Activated naive CD4-positive, alpha-beta T cell treated with anti-CD3 and anti-CD28 coated beads, Interleukin-2, amount 50 U/mL, for 16 hours (primary cell): ENCODE results near the gene EXOC3L1.

Experiments
- DNase-seq: peaks from one replicate; pipeline ENCODE4 v3.0.0-alpha.2; 2020

Gene EXOC3L1

DNA sequence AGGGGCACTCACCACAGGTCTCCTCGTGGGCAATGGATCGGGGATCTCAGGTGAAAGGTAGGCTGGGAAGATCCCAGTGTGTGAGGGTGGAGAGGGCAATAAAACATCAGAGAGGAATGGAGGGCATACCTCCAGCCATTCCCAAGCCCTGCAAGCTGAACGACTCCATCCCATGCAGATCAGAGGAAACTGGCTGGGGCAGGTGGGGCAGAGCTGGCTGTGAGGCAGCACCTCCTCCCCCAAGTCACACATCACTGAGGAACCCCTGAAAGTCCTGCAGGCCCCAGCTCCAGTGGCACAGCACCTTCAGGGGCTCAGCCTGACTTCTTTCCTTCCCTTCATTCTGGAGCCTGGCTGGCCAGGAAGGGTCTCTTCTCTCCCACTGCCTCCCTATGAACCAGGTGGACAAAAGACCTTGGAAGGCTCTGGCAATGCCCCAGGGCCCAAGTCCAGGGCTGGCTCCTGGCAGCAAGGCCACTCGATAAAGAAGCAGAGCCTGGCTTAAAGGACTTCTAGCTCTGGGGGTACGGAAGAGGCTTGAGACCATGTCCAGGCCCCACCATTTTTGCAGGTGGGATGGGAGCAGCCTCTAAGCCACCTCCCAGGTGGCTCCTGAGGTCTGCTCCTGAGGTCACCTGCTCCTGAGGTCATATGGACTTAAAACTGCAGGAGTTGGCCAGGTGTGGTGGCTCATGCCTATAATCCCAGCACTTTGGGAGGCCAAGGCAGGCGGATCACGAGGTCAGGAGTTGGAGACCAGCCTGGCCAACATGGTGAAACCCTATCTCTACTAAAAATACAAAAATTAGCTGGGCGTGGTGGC, 23.5 kb upstream of the EXOC3L1 start:
- no peak for DNase-seq

DNA sequence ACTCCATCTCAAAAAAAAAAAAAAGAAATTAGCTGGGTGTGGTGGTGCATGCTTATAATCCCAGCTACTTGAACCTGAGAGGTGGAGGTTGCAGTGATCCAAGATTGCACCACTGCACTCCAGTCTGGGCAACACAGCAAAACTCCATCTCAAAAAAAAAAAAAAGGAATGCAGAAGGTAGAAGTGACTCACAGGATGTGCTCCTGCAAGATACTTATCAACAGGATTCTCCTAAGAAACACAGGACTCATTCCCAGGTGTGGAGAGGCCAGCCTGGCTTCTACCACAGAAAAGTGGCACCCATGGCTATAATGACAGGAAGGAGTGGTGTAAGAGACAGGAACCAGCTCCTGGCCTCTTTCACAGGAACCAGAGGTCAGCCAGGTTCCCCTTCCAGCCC, 22.8 kb upstream of the EXOC3L1 start:
- no peak for DNase-seq

DNA sequence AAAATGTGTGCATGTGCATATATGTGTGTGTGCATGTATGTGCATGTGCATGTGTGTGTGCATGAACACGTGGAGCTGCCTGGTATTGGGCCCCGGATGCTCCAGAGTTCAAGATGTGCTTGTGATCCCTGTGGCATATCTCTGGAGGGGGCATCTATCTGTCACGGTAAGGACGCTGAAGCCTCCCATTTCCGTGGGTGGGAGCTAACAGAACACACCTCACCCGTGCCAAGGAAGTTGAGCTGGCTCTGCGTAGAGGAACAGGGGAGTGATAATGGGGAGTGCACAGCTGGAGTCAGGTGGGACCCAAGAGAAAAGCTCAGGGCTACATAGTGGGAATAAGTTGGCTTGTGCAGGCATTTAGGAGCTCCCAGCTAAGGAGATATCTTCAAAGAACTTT, 21.7 kb upstream of the EXOC3L1 start:
- DNase-seq, result no peak

DNA sequence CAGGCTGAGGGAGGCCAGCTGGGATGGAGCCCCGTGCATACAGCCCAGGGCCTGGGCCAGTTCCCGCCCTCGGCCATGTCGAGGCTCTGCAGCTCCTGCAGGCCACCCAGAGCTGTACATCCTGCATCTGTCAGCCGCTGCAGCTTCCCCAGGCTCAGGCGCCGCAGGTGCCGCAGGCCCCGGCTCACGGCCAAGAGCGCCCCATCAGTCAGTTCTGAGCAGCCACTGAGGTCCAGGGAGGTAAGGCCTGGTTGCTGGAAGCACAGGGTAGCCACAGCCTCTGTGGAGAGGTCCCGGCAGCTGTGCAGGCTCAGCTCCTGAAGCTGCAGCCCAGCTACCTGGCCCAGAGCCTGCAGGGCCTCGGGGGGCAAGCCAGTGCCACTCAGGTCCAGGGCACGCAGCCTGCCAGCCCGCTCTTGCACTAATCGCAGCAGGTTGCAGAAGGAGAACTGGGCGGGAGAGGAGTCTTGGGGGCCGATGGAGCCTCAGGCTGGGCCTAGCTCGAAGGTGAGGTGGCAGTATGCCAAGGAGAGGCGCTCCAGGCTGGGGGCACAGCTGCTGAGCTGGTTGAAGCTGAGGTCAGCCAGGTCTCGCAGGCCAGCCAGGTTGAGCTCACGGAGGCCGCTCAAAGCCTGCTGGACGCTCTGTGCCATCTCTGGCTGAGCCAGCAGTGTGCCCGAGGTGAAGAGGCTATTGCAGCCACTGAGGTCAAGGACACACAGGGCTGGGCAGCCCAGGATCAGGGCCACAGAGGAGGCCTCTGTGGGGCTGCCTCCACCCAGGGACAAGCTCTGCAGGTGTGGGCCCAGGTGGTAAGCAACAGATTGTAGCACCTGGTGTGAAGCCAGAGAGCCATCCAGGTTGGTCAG, 20.4 kb upstream of the EXOC3L1 start:
- DNase-seq, result no peak

DNA sequence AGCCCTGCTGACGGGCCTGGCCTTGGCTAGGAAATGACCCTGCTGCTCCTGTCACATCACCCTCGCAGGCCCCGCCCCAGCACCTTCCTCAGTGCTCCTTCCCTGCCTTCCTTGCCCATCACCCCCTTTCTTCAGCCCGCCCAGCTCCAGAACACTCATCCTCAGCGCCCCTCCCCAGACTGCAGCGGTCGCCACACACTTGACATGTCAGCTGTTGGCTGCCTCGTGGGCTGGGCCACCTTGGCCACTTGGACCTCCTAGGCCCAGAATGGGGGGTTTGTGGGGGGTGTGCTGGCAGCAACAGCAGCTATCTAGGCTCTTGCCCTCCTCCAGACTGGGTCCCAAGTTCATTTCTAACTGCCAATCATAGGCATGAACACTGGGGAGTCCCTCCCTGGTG, 19.6 kb upstream of the EXOC3L1 start:
- DNase-seq, result no peak

DNA sequence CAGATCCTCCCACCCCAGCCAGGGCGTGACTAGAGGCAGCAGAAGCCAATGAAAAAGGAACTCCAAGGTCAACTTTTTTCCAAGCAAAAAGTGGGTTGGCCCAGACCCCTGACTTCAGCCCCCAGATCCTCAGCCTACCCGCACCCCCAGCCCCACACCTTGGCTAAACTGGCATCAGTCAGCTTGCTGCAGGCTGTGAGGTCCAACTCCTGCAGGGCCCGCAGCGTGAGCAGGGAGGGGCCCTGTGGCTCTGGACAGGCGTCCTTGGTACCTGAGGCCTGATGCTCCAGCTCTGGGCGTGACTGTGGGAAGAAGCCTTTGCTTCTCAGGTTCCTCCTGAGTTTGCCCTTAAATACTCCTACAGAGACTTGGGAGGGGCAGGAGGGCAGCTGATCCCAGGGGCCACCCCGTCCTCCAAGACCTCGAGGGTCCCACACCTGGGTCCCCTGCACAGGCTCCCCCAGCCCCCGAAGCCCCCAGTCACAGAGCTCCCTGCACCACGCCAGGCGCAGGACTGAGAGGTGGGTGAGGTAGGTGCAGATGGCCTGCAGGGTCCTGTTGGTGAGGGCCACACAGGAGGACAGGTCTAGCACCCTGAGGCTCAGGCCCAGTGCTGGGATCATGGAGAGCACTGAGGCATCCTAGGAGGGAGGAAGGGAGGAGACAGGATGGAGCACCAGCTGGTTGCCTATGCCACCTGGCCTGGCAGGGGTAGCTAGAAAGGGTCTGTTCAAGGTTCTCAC, 18.4 kb upstream of the EXOC3L1 start:
- DNase-seq, result no peak

DNA sequence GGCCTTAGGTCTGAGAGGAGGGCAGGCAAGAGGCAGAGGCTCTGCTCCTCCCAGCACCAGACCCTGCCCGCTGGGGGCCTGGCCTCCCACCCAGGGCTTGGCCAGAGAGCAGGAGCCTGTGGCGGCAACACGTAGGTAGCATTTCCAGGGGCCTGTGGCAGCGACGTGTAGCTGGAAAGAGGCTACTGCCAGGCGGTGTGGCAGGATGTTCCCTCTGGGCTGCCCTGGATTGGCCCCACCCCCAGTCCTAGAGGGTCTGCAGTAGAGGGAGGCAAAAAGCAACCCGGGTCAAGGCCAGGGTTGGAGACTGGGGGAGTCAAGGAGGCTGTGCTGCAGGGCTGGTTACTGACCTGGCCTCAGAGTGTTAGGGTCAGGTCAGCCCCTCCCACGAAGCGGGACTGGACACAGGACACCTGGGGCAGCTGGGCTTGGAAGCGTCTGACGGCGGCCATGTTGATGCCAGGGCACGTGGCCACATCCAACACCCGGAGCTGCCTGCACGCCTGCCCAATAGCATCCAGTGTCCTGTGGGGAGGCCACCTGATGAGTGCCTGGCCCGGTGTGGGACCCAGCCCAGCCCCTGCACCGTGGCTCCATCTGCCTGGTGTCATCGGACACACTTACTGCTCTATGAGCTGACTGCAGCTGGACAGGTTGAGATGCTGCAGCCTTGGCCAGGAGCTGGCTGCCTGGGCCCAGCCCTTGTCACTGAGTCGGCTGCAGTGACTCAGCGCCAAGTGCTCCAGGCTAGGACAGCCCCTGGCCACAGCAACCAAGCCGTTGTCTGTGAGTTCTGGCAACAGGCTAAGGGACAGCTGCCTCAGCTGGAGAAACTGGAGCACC, 17.5 kb upstream of the EXOC3L1 start:
- DNase-seq, result no peak

DNA sequence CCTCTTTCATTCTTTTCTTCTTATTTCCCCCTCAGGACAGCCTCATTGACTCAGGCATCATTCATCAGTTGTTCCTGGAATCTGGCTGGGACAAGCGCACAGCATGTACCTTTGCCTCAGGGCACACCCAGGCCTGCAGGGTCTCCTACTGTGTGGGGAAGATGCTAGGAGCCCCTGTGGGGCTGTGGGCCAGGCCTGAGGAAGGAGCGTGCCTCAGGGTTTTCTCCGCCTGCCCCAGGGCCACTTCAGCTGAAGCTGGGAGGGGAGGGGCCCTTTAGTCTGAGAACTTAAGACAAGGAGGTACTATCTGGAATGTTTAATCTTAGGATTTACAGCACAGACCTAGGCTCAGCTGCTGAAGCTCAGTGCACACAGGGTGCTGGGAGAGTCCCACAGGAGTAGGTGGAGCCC, 16.9 kb upstream of the EXOC3L1 start:
- no peak for DNase-seq

DNA sequence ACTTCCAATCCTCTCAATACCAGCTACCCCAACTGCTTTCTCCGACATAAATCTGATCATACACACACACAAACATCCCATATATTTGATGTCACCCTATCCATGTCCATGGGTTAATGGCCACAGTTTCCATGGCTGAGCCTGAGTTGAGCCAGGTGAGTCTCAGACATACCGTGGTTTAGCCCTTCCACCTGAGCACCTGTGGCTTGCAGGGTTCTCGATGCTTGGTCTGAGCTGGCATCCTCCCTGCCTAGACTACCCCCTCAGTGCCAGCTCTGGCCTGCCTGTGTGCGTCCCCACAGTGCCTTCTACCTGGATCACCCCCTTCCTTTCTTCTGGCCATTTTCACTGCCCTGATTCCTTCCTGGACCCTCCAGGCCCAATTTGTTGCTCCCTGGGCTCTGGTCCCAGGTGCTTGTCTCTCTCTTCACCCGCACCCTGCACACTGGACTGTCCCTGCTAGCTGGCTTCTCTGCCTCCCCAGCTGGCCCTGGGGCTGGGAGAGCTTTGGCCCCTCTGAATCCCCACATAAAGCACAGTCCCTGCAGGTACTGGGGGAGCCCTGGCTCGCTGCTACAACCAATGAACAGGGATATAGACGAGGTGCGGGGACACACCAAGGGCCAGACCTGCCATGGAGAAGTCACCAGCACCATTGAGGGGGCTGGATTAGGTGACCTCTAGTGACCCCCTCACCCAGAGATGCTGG, 16.3 kb upstream of the EXOC3L1 start:
- no peak for DNase-seq

DNA sequence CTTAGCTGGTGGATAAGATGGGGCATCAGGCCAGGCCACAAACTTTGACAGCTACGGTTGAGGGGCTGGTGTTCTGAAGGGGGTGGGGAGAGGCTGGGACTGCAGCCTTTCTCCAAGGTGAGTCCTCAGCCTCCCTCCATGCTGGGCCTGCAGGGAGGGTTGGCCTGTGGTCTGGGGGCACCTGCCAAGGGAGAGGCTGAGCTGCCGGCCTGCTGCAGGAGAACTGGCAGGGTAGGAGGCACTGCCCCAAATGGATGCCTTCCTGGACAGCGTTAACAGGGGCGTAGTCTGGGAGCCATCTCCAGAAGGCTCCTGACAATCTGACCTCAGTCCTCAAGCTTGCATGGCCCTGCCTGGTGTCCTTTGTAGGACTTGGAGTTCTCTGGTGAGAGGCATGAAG, 14.1 kb upstream of the EXOC3L1 start:
- no peak for DNase-seq

DNA sequence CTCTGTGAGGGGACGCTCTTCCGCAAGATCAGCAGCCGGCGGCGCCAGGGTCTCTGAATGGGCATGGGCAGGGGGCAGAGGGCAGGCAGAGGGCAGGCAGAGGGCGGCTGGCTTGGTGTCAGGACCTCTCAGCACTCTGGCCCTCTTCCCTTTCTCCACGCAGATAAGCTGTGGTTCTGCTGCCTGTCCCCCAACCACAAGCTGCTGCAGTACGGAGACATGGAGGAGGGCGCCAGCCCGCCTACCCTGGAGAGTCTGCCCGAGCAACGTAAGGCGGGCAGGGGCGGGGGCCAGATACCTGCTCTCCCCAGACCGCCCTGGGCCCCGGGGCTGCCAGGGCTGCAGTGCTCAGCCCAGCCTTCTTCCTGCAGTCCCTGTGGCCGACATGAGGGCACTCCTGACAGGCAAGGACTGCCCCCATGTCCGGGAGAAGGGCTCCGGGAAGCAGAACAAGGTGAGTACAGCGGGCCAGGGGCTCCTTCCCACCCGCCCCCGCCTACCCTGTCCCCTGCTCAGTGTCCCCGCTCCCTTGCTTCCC, 13.1 kb upstream of the EXOC3L1 start:
- DNase-seq, result no peak

DNA sequence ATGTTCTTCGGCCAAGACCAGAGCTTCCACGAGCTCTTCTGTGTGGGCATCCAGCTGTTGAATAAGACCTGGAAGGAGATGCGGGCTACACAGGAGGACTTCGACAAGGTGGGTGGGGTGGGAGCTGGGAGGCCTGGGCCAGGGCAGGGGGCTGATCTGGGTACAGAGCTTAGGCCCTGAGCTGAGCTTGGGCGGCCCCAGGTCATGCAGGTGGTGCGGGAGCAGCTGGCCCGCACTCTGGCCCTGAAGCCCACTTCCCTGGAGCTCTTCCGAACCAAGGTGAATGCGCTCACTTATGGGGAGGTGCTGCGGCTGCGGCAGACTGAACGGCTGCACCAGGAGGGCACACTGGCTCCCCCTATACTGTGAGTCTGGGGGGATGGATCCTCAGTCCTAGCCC, 12.5 kb upstream of the EXOC3L1 start:
- DNase-seq, result no peak

DNA sequence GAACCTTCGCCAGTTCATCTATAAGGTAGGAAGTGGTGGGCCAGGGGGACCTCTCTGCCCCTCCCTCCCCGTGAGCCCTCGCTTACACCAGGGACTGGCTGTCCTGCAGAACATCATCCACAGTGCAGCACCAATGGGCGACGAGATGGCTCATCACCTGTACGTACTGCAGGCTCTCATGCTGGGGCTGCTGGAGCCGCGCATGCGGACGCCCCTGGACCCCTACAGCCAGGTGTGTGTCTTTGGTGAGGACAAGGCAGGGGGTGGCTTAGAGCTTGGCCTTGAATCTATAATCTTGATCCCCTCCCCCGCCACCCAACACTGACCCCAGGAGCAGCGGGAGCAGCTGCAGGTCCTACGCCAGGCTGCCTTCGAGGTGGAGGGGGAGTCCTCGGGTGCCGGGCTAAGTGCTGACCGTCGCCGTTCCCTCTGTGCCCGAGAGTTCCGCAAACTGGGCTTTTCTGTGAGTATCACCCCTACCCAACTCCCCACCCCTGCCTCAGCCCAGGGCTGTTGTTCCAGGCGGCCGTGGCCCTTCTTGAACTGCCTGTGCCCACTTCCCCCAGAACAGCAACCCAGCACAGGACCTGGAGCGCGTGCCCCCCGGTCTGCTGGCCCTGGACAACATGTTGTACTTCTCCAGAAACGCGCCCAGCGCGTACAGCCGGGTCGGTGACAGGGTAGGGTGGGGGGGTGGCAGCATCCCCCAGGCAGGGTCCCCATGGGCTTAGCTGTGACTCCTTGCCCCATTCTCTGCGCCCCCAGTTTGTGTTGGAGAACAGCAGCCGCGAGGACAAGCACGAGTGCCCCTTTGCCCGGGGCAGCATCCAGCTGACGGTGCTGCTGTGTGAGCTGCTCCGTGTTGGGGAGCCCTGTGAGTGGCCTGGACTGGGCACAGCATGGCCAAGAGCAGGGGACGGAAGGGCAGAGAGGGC, 11.7 kb upstream of the EXOC3L1 start:
- no peak for DNase-seq

DNA sequence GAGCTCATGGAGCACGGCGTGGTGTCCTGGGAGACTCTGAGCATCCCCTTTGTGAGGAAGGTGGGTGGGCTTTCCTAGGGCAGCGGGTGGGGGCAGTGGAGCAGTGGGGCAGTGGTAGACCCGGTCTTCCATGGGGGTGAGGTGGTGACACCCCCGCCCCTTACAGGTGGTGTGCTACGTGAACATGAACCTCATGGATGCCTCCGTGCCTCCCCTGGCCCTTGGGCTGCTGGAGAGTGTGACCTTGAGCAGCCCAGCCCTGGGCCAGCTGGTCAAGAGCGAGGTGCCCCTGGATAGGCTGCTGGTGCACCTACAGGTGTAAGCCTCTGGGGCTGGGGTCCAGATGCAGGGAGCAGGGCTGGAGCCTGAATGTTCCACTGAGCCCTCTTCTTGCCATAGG, 10.6 kb upstream of the EXOC3L1 start:
- no peak for DNase-seq

DNA sequence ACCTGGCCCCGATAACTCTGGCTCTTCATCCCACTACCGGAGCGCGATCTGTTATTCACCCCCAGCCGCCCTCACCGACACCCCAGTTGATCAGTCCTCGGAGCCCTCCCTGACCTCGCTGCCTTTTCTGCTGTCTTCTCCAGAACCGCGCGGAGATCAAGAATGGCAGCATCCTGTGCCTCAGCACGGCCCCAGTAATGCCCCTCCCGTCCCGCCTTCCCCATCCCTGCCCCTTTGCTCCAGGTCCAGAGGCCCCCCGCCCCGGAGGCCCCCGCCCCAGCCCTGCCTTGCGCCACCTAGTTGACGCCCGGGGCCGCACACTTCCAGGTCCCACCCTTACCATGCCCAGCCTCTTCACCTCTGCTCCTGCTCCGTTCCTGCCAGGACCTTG, 9.9 kb upstream of the EXOC3L1 start:
- no peak for DNase-seq

DNA sequence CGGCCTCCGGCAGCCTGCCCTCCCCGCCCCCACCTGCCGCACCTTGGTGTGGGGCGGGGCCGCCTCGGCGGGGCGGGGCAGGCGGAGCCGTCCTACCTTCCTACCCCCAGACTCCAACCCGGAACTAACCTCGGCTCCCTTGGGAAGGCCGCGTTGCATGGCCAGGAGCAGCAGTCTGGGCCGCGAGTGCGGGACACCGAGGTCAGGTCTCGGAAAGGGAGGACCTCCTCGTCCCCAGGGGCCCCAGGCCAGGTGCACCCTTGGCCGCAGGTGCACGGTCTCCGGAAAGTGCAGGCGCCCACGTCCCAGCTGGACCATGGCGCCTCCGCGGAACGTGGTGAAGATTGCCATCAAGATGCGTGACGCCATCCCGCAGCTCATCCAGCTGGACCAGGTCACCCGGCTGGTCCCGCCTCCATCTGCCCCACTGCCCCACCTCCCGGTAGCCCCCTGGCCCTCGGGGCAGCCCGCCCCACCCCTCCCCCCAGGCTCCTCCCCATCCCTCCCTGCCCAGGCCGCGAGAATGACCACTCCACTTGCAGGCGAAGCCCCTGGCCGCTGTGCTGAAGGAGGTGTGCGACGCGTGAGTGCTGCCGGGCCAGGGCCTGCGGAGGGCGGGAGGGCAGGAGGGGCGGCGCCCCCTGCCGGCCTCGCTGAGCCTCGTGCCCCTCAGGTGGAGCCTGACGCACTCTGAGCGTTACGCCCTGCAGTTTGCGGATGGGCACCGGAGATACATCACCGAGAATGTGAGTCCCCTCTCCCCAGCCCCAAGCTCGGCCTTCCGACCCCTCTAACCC, 9.3 kb upstream of the EXOC3L1 start, which contains the start of gene ELMO3:
Gene ELMO3 (plus strand): TSS at position 121 of the 797 bp plus-strand sequence. CDS start 196 bp downstream, at position 317.
- DNase-seq, result no peak

DNA sequence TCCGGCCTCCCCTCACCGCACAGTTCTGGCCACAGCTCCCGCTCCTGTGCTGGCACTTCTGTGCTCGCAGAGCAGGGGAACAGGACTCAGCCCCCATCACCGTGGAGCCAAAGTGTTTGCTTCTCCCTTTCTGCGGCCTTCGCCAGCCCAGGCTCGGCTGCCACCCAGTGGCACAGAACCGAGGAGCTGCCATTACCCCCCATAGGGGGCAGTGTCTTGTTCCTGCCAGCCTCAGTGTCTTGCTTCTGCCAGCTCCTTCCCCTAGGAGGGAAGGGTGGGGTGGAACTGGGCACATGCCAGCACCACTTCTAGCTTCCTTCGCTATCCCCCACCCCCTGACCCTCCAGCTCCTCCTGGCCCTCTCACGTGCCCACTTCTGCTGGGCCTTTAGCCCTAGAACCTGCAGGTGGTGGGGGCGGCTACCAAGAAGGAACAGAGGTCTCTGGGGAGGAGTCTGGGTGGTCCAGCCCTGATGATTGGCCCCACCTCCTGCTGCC, 8.3 kb upstream of the EXOC3L1 start:
- no peak for DNase-seq

DNA sequence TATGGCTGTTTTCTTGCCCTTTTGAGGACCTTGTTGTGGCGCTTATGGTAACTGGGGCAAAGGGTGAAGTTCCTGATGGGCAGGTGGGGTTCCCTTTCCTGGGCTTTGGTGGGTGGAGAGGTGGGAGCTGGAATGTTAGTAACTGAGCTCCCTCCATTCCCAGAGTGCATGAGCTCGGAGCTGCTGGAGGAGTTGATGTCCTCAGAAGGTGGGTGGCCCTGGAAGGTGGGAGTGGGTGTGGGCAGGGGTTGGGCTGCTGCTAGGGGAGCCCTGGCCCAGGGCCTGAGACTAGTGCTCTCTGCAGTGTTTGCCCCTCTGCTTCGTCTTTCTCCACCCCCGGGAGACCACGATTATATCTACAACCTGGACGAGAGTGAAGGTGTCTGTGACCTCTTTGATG, 7.8 kb upstream of the EXOC3L1 start:
- no peak for DNase-seq

DNA sequence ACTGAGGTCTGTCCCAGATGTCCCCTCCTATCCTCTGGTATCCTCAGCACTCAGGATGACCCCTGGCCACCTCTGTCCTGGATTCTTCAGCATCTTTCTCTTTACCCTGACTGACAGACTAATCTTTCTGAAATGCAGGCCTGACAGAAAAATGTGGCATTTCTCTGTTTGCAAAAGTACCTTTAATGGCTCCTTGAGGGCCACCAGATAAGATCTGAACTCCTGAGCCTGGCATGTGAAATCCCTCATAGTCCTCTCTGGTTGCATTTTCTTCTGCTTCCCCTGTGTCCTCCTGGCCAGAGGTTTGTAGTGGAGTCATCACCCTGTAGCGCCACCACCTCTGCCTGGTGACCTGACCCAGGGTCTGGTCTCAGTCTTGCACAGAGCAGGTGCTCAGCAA, 6.9 kb upstream of the EXOC3L1 start:
- DNase-seq, result no peak
